OCI-LY1 (cell line): ENCODE results near the gene DAAM2.

Source experiments
- H2AFZ ChIP-seq: fragments of 200-600 bp; sonication (generic), shearing (Covaris generic); 2 replicates; pipeline ENCODE4 v1.6.0; 2014; ENCODE audit warnings: antibody characterized with exemption, mild to moderate bottlenecking, low read length
- H3F3A ChIP-seq: fragments of 200-600 bp; sonication (generic), shearing (Covaris generic); 2 replicates; pipeline ENCODE4 v1.6.0; 2014; ENCODE audit warnings: mild to moderate bottlenecking, antibody characterized with exemption, low read length, moderate library complexity; ENCODE audit not compliant: insufficient read depth
- H3K27ac ChIP-seq: fragments of 200-600 bp; sonication (generic); 2 replicates; pipeline ENCODE4 v1.5.1; 2014; ENCODE audit warnings: low read length, mixed run types, mild to moderate bottlenecking, low read depth; ENCODE audit not compliant: poor library complexity, severe bottlenecking
- H3K27me3 ChIP-seq: fragments of 200-600 bp; sonication (generic); 2 replicates; pipeline ENCODE4 v1.6.0; 2014; ENCODE audit warnings: antibody characterized with exemption, mild to moderate bottlenecking, low read length, moderate library complexity; ENCODE audit not compliant: insufficient read depth
- H3K36me3 ChIP-seq: fragments of 200-600 bp; sonication (generic); 2 replicates; pipeline ENCODE4 v1.6.1; 2014; ENCODE audit warnings: mild to moderate bottlenecking, antibody characterized with exemption, low read length, moderate library complexity, mixed read lengths; ENCODE audit not compliant: insufficient read depth
- H3K4me1 ChIP-seq: fragments of 200-600 bp; sonication (generic); 2 replicates; pipeline ENCODE4 v1.5.1; 2014; ENCODE audit warnings: mild to moderate bottlenecking, low read length, moderate library complexity; ENCODE audit not compliant: insufficient read depth, severe bottlenecking
- H3K4me2 ChIP-seq: fragments of 200-600 bp; sonication (generic), shearing (Covaris generic); 2 replicates; pipeline ENCODE4 v1.6.1; 2014; ENCODE audit warnings: low read length
- H3K4me3 ChIP-seq: fragments of 200-600 bp; sonication (generic); 2 replicates; pipeline ENCODE4 v1.5.1; 2014; ENCODE audit warnings: low read length, low read depth, mild to moderate bottlenecking, mixed read lengths; ENCODE audit not compliant: poor library complexity, severe bottlenecking
- H3K79me2 ChIP-seq: fragments of 200-600 bp; shearing (Covaris generic); 2 replicates; pipeline ENCODE4 v1.6.1; 2016; ENCODE audit warnings: mixed run types, low read length, mixed read lengths; ENCODE audit not compliant: insufficient read depth
- H3K9ac ChIP-seq: fragments of 200-600 bp; sonication (generic), shearing (Covaris generic); 2 replicates; pipeline ENCODE4 v1.6.1; 2014; ENCODE audit warnings: mild to moderate bottlenecking, low read length, mixed read lengths
- H3K9me2 ChIP-seq: fragments of 200-600 bp; sonication (generic), shearing (Covaris generic); 2 replicates; pipeline ENCODE4 v1.6.1; 2014; ENCODE audit warnings: low read depth, mild to moderate bottlenecking, low read length, mixed read lengths
- H3K9me3 ChIP-seq: fragments of 200-600 bp; shearing (Covaris generic); 2 replicates; pipeline ENCODE4 v1.6.1; 2014; ENCODE audit warnings: low read length, mixed read lengths
- H4K20me1 ChIP-seq: fragments of 200-600 bp; sonication (generic), shearing (Covaris generic); 2 replicates; pipeline ENCODE4 v1.6.0; 2016; ENCODE audit warnings: mild to moderate bottlenecking, low read length; ENCODE audit not compliant: insufficient read depth
- CTCF ChIP-seq: fragments of 200-600 bp; sonication (generic), shearing (Covaris generic); IDR thresholded peaks from 2 replicates; pipeline ENCODE4 v1.5.1; 2017; ENCODE audit warnings: mild to moderate bottlenecking, antibody characterized with exemption, low read length, moderate library complexity, mixed read lengths
- EZH2 ChIP-seq: fragments of 200-600 bp; sonication (generic), shearing (Covaris generic); IDR thresholded peaks from 2 replicates; pipeline ENCODE4 v1.8.0; 2017; ENCODE audit warnings: borderline replicate concordance, mixed run types, mild to moderate bottlenecking, antibody characterized with exemption, low read length, moderate library complexity, mixed read lengths

The DAAM2 gene

GRCh38 chr6:39812496-39812852, 20.3 kb downstream of the DAAM2 start:
- no peaks in the 10 kb centered on the region for H3K36me3 ChIP-seq
- no peaks in the 10 kb centered on the region for H3K4me1 ChIP-seq
- no peak overlapping the region for H3K27ac ChIP-seq
- H3F3A ChIP-seq, result no peaks in the 10 kb centered on the region
- no peak overlapping the region for H3K9ac ChIP-seq
- no peaks in the 10 kb centered on the region for H3K27me3 ChIP-seq
- no peaks in the 10 kb centered on the region for H4K20me1 ChIP-seq
- H3K79me2 ChIP-seq, result no peaks in the 10 kb centered on the region
- H3K4me2 ChIP-seq, result no peak overlapping the region
- H3K4me3 ChIP-seq, result no peak overlapping the region
- no peaks in the 10 kb centered on the region for H3K9me2 ChIP-seq
- TF ChIP-seq EZH2, result no peak
- no peak for TF ChIP-seq CTCF
- no peaks in the 10 kb centered on the region for H3K9me3 ChIP-seq
- H2AFZ ChIP-seq, result no peak overlapping the region

GRCh38 chr6:39812853-39813533, 20.8 kb downstream of the DAAM2 start:
- no peak overlapping the region for H3K4me3 ChIP-seq
- H4K20me1 ChIP-seq, result no peaks in the 10 kb centered on the region
- H3K4me2 ChIP-seq, result no peak overlapping the region
- no peaks in the 10 kb centered on the region for H3K79me2 ChIP-seq
- H3K9ac ChIP-seq, result no peak overlapping the region
- H3F3A ChIP-seq, result no peaks in the 10 kb centered on the region
- H3K27ac ChIP-seq, result no peak overlapping the region
- no peaks in the 10 kb centered on the region for H3K9me3 ChIP-seq
- H3K36me3 ChIP-seq, result no peaks in the 10 kb centered on the region
- H3K27me3 ChIP-seq, result no peaks in the 10 kb centered on the region
- no peaks in the 10 kb centered on the region for H3K9me2 ChIP-seq
- TF ChIP-seq EZH2, result no peak
- no peaks in the 10 kb centered on the region for H3K4me1 ChIP-seq
- no peak overlapping the region for H2AFZ ChIP-seq

GRCh38 chr6:39814236-39814635, 22.1 kb downstream of the DAAM2 start:
- H3K4me3 ChIP-seq, result no peak overlapping the region
- TF ChIP-seq CTCF (no peak), EZH2 (no peak)
- H3K9me2 ChIP-seq, result no peaks in the 10 kb centered on the region
- H4K20me1 ChIP-seq, result no peaks in the 10 kb centered on the region
- no peaks in the 10 kb centered on the region for H3K79me2 ChIP-seq
- no peak overlapping the region for H3K9ac ChIP-seq
- H2AFZ ChIP-seq, result no peak overlapping the region
- H3K4me1 ChIP-seq, result no peaks in the 10 kb centered on the region
- H3K27ac ChIP-seq, result no peak overlapping the region
- H3F3A ChIP-seq, result no peaks in the 10 kb centered on the region
- no peak overlapping the region for H3K4me2 ChIP-seq
- no peaks in the 10 kb centered on the region for H3K9me3 ChIP-seq
- no peaks in the 10 kb centered on the region for H3K36me3 ChIP-seq
- H3K27me3 ChIP-seq, result no peaks in the 10 kb centered on the region

- Histone ChIP-seq H3K36me3 (no peaks in the 10 kb centered on the region), H3K27me3 (no peaks in the 10 kb centered on the region), H3K4me1 (no peaks in the 10 kb centered on the region), H3F3A (no peaks in the 10 kb centered on the region), H3K9me3 (no peaks in the 10 kb centered on the region), H3K79me2 (no peaks in the 10 kb centered on the region), H4K20me1 (no peaks in the 10 kb centered on the region), H2AFZ (no peak overlapping the region), H3K9ac (no peak overlapping the region), H3K4me3 (no peak overlapping the region), H3K27ac (no peak overlapping the region), H3K4me2 (no peak overlapping the region), H3K9me2 (no peaks in the 10 kb centered on the region)
- TF ChIP-seq EZH2, result no peak
- no peak for TF ChIP-seq CTCF
Measured at GRCh38 chr6:39815356-39815755, 23.2 kb downstream of the DAAM2 start.
